G401.6 (cell line): Measurements from ENCODE around the gene CCDC183.
"Not testable (repeated sequence)": the region's sequence is repeated elsewhere in the genome, so short reads cannot be mapped to it uniquely, and the experiment has no call there.

ENCODE experiments used
- FAIRE-seq: peaks from 2 replicates; lab custom pipeline; 2012; peaks lifted over from hg19 to GRCh38; lab: Jason Lieb, UNC

The CCDC183 gene

DNA sequence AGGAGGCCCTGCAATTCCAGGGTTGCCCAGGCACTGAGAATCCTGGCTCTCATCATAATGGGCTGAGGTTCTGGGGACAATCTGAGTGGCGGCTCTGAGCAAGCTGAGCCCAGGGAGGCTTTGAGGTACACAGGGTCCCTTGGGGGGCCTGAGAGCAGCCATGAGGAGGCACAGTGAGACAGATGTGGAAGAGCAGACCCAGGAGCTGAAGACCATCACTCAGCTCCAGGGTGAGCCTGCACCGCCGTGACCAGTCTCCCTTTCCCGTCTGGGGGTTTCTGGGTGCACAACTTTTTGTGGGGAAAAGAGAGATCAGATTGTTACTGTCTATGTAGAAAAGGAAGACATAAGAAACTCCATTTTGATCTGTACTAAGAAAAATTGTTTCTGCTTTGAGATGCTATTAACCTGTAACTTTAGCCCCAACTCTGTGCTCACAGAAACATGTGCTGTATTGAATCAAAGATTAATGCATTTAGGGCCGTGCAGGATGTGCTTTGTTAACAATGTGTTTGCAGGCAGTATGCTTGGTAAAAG lies at the start of gene CCDC183:
Gene CCDC183, plus strand, starts transcription at position 101 of the 537 bp plus-strand sequence. Its CDS starts 60 bp downstream, at position 161.
- no peak for FAIRE-seq

DNA sequence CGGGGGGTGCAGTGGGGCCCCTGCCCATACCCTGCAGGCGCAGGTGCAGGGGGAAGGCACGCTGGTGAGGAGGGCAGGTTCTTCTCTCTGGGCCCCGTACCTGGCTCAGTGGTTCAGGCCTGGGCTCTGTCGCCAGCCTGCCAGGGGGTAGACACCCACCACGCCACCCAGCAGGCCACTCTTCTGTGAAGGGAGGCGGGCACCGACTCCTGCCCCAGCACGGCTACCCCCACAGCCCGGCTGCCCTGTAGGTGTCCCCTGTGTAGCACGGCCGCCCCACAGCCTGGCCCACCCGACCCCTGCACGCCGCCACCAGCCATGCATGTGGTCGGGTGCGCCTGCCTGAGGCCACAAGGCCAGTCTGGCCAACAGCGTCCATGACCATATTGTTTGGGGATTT lies 49.5 kb upstream of the CCDC183 start:
- FAIRE-seq, result no peak

DNA sequence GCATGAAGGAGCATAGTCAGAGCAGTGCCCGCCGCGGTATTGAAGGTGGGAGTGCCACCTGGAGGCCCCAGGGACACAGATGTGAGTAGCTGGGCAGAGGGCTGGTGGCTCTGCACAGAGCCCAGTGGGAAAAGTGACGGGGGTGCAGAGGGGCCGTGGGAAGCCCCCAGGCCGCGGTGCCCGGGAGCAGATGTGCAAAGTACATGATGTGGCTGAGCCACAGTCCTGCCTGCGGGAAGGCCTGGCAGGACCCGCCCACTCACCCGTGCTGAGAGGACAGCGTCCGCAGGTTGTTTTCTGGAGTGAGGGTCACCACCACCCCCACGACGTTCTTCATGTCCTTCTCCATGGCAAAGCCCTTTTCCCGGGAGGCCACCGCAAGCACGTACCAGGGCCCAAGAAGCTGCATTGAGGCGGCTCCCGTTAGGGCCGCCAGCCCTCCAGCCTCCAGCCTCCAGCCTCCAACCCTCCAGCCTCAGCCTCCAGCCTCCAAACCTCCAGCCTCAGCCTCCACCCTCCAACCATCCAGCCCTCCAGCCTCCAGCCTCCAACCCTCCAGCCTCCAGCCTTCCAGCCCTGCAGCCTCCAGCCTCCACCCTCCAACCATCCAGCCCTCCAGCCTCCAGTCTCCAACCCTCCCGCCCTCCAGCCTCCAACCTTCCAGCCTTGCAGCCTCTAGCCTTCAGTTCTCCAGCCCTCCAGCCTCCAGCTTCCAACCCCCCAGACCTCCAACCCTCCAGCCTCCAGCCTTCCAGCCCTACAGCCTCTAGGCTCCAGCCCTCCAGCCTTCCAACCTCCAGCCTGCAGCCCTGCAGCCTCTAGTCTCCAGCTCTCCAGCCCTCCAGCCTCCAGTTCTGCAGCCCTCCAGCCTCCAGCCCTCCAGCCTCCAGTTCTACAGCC lies 48.7 kb upstream of the CCDC183 start:
- FAIRE-seq, result no peak

DNA sequence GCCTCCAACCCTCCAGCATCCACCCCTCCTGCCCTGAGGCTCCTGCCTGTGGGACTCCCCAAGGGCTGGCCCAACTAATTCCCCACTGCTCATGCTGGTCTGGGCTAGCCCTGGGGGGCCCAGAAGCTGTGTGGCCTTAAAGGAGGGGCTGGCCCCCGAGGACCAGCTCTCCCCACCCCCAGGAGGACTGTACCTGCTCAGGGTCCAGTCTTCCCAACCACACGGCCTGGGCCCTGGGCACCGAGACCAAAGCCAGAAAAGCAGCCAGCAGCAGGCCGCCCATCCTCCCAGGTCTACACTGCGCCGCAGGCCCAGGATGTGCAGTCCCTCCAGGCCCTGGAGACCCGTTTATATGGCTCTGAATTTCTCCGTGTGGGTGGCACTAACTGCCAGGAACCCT lies 47.9 kb upstream of the CCDC183 start, which contains the start of gene LCN6:
Gene LCN6, minus strand, starts transcription at position 325 of the 400 bp plus-strand sequence. Its CDS starts 42 bp downstream, at position 283.
- no peak for FAIRE-seq

DNA sequence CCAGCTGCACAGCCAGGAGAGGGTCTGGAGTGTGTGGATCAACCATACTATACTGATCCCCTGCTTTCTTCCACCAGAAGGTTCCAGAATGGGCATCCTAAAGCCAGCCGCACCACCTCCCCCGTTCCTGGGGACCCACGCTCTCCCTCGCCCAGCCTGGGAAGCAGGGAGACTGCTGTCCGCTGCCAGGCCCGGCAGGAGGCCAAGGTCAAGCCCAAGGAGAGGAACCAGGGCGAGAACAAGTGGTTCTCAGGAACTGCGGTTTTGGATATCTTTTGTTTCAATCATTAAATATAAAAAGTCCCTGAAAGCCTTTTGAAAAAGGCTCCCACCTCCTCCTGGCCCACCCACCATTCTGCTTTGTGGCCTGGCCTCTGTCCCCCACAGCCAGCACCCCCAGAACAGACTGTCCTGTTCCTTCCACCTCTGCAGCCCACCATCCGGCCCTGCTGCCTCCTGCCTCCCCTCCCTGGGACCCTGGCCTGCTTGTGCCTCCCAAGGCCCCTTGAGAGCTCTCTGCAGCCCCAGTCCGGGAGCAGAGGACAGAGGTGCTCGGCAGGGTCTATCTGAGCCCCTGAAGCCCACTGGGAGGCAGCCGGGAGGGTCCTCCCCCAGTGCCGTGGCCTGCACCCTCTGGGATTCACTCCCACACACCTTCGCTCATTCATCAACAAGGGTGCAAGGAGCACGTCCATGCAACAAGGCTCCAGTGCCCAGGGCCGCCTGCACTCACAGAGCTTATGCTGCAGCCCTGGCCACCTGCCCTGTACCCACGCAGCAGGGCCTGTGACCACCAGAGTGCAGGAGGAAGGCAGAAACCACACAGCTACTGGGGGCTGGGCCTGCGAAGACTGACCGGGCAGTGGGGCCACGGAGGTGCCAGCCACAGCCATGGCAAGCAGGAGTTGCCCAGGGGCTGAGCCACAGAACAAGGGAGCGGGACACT lies 47.2 kb upstream of the CCDC183 start:
- no peak for FAIRE-seq

DNA sequence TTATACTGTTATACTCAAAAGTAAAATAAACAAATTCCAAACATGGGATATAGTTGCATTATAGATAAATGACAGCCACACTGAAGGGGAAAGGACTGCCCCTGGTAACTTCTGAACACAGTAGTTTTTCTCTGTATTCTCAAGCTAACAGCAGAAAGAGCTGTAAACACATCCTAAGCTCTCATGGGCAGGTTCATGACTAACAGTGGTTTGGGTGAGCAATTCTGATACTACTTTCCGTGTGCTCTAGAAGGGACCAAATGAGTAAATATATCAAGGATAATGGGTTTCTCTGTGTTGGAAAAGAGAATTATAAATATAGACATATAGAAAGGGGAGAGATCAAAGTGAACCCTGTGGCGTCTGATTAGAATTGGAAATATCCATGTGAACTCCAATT lies 45.6 kb upstream of the CCDC183 start:
- FAIRE-seq, result no peak

DNA sequence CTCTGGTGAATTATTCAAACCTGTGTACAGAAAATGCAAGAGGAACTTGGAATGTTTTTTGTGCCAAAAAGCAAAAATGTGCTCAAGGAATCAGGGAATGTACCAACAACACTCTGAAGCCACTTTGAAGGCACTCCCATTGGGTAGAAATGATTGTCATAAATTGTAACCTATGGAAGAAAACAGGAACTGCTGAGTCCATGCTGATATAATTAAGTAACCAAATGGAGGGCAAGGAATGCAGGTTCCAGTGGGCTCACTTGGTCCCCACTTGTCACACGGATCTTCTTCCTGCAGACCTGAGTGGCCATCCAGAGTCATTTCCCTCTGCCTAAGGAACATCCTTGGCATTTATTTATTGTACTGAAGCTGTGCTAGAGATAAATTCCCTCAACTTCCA lies 44.9 kb upstream of the CCDC183 start:
- no peak for FAIRE-seq

DNA sequence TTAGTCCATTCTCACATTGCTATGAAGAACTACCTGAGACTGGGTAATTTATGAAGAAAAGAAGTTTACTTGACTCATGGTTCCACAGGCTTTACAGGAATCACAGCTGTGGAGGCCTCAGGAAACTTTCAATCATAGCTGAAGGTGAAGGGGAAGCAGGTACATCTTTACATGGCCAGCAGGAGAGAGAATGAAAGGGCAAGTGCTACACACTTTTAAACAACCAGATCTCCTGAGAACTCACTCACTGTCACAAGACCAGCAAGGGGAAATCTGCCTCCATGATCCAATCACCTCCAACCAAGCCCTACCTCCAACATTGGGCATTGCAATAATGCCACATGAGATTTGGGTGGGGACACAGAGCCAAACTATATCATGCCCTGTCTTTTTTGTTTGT lies 44.3 kb upstream of the CCDC183 start:
- FAIRE-seq, result no peak

DNA sequence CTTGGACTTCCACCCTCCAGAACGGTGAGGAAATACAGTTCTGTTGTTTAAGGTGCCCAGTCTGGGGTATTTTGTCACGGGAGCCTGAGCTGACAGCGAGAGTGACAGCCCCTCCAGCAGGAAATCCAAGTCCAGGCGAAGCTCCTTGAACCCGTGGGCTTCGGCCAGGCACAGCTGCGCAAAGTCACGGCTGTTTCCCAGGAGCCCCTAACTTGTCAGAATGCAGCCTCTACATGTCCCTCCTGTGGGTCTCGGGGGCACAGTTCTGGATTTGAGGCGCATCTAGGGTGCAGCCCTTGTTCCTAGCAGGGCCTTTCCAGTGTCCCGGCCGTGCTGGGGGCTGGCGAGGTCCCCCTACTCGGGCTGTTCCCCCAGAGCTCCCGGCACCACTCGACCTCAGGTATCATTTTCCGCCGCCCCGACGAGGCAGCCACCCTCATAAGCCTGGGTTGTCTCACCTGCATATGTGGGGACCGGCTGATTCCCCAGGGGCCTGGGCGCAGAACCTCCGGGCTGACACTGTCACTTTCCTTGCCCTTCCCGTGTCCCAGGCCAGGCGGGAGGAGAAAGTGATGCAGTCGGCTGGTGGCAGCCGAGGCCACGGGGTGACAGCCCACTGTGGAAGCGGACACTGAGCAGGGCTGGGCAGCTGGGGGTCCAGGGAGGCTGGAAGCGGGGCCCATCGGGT lies 42.6 kb upstream of the CCDC183 start:
- FAIRE-seq, result no peak

DNA sequence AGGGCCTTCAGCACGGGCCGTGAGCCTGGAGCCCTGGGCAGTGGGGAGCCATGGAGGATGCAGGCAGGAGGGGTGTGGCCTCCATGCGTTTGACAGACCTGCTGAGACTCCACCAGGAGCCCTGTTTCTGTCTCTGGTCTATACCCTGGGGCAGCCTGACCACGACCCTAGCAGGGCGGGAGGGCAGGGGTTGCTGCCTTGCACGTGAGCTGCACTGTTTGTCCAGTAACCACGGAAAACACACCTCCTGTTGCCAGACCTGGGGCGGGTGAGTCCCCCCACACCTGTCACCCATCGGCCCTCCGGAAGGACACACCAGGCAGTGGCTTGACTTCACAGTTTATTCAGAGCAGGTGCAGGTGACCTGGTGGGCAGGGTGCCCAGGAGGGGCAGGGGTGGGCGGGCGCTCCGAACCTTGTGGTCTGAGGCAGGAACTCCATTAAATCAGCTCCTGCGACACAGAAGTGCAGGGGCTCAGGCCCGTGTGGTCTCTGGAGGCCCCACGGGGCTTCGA lies 42.0 kb upstream of the CCDC183 start:
- FAIRE-seq, result no peak

DNA sequence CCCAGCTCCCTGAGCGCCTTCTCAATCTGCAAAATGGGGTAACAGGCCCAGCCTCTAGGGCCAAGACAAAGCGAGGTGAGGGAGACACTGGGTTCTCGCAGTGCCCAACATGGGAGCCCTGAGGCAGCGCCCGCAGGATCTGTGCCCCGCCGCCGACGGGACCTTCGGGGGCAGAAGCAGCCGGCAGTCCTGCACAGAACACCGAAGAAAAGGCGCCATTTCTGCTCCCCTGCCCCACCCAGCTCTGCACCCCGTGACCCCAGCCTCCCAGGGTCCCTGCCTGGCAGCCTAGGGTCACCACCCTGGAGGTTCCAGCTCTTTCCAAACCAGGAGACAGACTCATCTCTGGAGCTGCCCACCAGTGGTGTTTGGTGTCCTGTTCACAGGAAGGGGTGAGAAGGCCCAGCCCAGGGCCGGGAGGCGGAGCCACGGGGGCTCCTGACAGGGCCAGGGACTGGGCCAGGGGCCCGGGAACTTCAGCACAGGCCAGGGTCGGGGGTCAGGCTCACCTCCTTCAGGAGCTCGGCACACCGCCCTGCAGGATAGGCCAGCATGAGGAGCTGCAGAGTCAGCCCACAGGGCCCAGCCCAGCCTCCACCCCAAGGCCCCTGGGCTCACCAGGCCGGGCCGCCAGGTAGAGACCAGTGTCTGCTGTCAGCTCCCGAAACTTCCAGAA lies 41.4 kb upstream of the CCDC183 start:
- no peak for FAIRE-seq

DNA sequence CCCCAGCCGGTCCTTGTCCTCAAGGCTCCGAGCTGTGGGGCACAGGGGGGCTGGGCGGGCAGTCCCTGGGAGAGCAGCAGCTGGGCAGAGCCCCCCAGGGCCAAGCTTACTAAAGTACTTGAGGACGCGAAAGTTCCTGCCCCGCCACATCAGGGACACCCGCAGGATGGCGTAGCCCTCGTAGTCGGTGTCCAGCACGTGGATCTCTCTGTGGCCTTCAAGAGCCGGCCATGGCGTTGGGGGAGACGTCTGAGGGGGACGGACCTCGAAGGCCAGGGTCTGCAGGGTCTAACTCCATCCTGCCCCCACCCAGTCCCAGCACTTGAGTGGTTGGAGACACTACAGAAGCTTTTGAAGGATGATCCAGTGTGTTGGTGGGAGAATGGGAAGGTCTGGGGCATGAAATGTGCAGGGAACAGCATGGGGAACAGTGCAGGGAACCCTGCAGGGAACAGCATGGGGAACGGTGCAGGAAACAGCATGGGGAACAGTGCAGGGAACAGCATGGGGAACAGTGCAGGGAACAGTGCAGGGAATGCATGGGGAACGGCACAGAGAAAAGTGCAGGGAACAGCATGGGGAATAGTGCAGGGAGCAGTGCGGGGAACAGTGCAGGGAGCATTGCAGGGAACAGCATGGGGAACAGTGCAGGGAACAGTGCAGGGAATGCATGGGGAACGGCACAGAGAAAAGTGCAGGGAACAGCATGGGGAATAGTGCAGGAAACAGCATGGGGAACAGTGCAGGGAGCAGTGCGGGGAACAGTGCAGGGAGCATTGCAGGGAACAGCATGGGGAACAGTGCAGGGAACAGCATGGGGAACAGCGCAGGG lies 40.6 kb upstream of the CCDC183 start:
- FAIRE-seq, result not testable (repeated sequence)

DNA sequence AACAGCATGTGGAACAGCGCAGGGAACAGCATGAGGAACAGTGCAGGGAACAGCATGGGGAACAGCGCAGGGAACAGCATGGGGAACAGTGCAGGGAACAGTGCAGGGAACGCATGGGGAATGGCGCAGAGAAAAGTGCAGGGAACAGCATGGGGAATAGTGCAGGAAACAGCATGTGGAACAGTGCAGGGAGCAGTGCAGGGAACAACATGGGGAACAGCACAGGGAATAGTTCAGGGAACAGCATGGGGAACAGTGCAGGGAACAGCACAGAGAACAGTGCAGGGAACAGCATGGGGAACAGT lies 40.1 kb upstream of the CCDC183 start:
- no peak for FAIRE-seq

DNA sequence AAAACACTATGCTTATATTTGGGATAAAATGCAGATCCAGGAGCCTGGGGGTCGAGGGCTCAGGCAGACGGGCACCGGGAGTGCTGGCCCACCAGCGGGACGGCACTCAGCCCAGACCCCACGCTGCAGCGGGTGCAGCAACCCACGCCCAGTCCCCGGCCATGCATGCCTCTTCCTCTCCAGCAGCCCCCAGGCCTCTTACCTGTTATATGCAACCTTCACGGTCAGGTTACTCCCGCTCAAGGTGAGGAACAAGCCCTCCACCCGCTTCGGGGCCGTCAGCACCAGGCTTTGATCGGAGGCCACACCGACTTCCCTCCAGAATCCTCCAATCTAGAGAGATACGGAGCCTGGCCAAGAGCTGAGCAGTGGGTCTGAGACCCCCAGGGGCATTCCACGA lies 39.3 kb upstream of the CCDC183 start:
- FAIRE-seq, result no peak

DNA sequence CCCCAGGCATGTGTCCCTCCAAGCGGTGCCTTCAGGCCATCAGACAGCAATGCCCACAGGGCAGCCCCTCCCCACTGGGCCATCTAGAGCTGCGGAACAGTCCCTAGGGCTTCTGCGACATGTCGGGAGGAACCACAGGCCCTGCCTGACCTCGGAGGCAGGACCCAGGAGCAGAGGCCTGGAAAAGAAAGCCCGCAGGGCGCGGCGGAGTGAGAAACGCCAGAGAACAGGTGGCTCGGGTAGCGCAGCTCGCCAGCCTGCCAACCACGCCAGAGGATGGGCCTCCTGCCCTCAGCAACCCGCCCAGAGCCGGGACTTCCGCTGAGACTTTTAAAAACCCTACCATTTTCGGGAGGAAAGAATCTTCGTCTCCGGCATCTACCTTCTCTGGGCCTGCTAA lies 38.8 kb upstream of the CCDC183 start:
- FAIRE-seq, result no peak

DNA sequence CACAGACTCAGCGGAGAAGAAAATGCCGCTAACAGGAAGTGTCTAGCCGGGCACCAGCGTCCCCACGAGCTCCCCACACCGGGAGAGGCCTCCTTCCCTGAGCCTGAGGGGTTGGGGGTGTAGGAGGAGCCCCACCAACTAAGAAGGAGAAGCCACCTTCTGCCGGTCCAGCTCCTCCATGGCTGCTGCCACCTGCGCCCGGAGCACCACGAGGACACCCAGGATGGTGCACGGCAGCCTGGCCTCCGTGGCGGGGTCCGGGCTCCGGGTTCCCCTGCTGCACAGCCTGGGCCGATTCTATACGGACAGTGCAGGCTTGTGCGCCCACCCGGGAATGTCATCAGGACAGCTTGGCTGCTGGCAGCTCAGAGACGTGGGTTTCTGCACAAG lies 38.4 kb upstream of the CCDC183 start:
- no peak for FAIRE-seq

DNA sequence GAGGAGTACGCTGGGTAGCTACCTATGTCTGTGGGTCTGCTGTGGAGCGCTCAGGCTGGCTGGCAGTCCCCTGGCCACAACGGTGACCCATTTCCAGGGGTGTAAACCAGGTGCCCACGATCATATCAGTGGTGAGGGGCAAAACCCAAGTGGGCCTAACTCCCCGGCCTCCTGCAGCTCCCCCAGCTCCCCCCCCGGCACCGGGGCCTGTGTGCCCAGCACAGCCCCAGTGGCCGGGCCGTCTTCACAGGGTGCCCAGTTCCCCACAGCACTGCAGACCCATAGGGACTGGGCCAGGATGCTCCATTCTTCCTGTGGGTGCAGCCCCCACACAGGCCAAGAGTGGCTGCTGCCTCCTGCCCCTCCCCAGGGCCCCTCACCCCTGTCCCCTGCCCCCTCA lies 37.1 kb upstream of the CCDC183 start:
- no peak for FAIRE-seq

DNA sequence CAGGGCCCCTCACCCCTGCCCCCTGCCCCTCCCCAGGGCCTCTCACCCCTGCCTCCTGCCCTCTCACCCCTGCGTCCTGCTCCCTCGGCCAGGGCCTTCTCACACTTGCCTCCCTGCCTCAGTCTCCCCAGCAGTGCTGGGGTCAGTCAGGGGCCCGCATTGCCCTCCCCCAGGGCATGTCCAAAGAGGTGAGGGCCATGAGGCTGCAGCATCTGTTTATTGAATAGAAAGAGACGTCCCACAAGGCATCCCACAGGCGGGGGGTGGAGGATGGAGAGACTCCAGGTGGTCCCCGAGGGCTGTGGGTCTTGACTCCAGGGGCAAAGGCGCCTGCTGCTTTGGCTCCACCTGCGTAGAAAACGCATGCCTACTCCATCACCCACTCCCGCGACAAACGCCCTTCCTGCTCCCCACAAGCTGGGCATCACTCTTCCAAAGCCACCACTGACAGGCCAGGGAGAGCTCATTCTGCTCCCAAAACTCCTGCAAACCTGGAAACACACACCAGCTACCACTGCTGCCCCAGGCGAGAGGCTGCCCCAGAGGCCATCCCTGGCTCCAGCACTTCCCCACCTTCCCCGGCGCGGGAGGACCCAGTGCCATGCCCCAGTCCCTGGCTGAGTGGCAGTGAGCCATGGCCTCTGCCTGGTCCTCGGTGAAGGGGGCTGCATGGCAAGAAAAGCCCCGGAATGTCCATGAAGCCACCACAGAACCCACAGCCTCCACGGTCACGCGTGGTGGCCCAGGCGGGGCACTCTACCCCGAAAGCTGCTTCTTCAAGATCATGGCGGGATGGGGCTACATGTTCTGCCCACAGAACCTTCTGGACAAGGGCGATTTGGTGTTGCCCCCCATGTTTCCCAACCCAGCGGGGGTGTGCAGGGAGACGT lies 36.5 kb upstream of the CCDC183 start:
- no peak for FAIRE-seq

DNA sequence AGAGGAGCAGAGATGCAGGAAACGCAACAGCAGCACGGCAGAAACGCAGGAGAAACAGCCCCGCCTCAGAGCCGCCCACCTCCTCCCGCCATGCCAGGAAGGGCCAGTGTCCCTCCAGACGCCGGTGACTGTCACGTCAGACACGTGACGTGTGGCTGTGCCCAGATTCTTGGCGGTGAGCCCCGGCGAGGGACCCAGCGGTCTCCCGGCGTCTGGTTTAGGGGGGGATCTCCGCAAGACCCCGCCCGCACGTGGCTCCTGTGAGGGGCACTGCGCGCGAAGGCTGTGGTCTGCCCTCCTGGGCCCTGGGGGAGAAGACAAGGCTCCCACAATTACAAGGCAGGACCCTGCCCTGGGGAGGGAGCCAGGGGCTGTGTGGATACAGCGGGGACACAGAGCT lies 35.7 kb upstream of the CCDC183 start:
- no peak for FAIRE-seq
